GM12864 (cell line): ENCODE data around the gene MAPKAPK2.

Experiments used
- DNase-seq: peaks from one replicate; pipeline ENCODE4 v3.0.0-alpha.2; 2011; ENCODE audit warnings: low read depth
- H3K4me3 ChIP-seq: 2 replicates; pipeline ENCODE4 v1.5.1; 2011; ENCODE audit warnings: mild to moderate bottlenecking, low read depth, low read length, control low read depth
- CTCF ChIP-seq: IDR thresholded peaks from 2 replicates; pipeline ENCODE4 v1.5.1; 2011; ENCODE audit warnings: low read depth, mild to moderate bottlenecking, moderate library complexity, low read length, control low read depth, inconsistent platforms; ENCODE audit errors: missing control alignments

Gene MAPKAPK2

GRCh38 chr1:206674745-206675175 is 9.9 kb upstream of the MAPKAPK2 start:
- TF ChIP-seq CTCF, result no peak
- no peak for DNase-seq

GRCh38 chr1:206676499-206676898 is 8.2 kb upstream of the MAPKAPK2 start:
- no peak for DNase-seq
- TF ChIP-seq CTCF, result no peak
- H3K4me3 ChIP-seq, result no peak overlapping the region

More at GRCh38 chr1:206674745-206675175, 9.9 kb upstream of the MAPKAPK2 start:
- H3K4me3 ChIP-seq, result no peak overlapping the region

- DNase-seq, result no peak
- no peak overlapping the region for H3K4me3 ChIP-seq
- TF ChIP-seq CTCF, result no peak
Observed at GRCh38 chr1:206678490-206678889, 6.2 kb upstream of the MAPKAPK2 start.

GRCh38 chr1:206679738-206680211 is 4.9 kb upstream of the MAPKAPK2 start:
- no peak for TF ChIP-seq CTCF
- no peak overlapping the region for H3K4me3 ChIP-seq
- peak; percentile 75 for DNase-seq

GRCh38 chr1:206680279-206680678 is 4.4 kb upstream of the MAPKAPK2 start:
- H3K4me3 ChIP-seq, result no peak overlapping the region
- no peak for TF ChIP-seq CTCF
- DNase-seq, result no peak

- no peak for DNase-seq
Observed at GRCh38 chr1:206681359-206681758, 3.3 kb upstream of the MAPKAPK2 start.

More at GRCh38 chr1:206681359-206681758, 3.3 kb upstream of the MAPKAPK2 start:
- no peak for TF ChIP-seq CTCF
- no peak overlapping the region for H3K4me3 ChIP-seq
